Kidney (tissue), 14 donors: ENCODE data around the gene SCARB1. TPM values are rescaled to one million over a fixed set of nuclear protein-coding genes. Genes with fewer than 3 reads are reported as not detected.

Experiments used
- DNase-seq, 5 donors: peaks; one replicate each; pipeline ENCODE4 v3.0.0-alpha.2; 2013 to 2020
- FAIRE-seq: peaks from 2 replicates; lab custom pipeline; 2012; peaks lifted over from hg19 to GRCh38; lab: Jason Lieb, UNC
- H3K27ac ChIP-seq, 2 donors: one replicate each; pipeline ENCODE4 v1.7.0; 2013; ENCODE audit warnings: low read depth in 2 of 2, low read length in 2 of 2, inconsistent platforms in 1 of 2
- H3K27me3 ChIP-seq: one replicate; pipeline ENCODE4 v1.7.1; 2013; ENCODE audit warnings: low read length, inconsistent platforms; ENCODE audit not compliant: control insufficient read depth, insufficient read depth
- H3K36me3 ChIP-seq, 3 donors: one replicate each; pipeline versions ENCODE4 v1.7.0 to v1.7.1; 2013; ENCODE audit warnings: low read length in 3 of 3, control low read depth in 1 of 3, inconsistent platforms in 1 of 3; ENCODE audit not compliant: insufficient read depth in 3 of 3, control insufficient read depth in 2 of 3
- H3K4me1 ChIP-seq, 3 donors: one replicate each; pipeline versions ENCODE4 v1.7.0 to v1.7.1; 2013; ENCODE audit warnings: low read length in 3 of 3, inconsistent platforms in 1 of 3, low read depth in 1 of 3; ENCODE audit not compliant: control insufficient read depth in 2 of 3, insufficient read depth in 2 of 3
- H3K4me3 ChIP-seq, 3 donors: one replicate each; pipeline versions ENCODE4 v1.7.0 to v1.8.1; 2013; ENCODE audit warnings: low read length in 3 of 3, control low read depth in 1 of 3, inconsistent platforms in 1 of 3
- H3K9ac ChIP-seq, 3 donors: one replicate each; pipeline versions ENCODE4 v1.7.0 to v1.7.1; 2013; ENCODE audit warnings: low read length in 3 of 3, control low read depth in 1 of 3, inconsistent platforms in 1 of 3
- H3K9me3 ChIP-seq, 3 donors: one replicate each; pipeline versions ENCODE4 v1.7.0 to v1.7.1; 2013; ENCODE audit warnings: low read length in 3 of 3, control low read depth in 1 of 3, inconsistent platforms in 1 of 3; ENCODE audit not compliant: control insufficient read depth in 2 of 3, insufficient read depth in 1 of 3
- CTCF ChIP-seq: IDR thresholded peaks from 3 replicates; pipeline ENCODE4 v1.5.1; 2012; ENCODE audit warnings: mild to moderate bottlenecking, moderate library complexity, borderline replicate concordance; ENCODE audit not compliant: insufficient read depth; ENCODE audit errors: extremely low read depth
- intact Hi-C: fragments of 100-400 bp; cut with DNase I; formaldehyde crosslinking; loops from one replicate; pipeline ENCODE4 v1.11.1; 2022
- polyA plus RNA-seq: library from polyadenylated mRNA; stranded (reverse); fragments of 350-450 nt; fragmentation: Illumina TruSeq; extraction: RNeasy Lipid Tissue Mini Kit (QIAGEN cat#74804); gene quantifications from one replicate; pipeline ENCODE4 v1.2.3, GENCODE V29; 2014; ENCODE audit warnings: low read depth, low replicate concordance; ENCODE audit not compliant: insufficient read depth
- total RNA-seq: library from RNA; stranded (reverse); fragmentation: NEBNext Ultra II Directional; extraction: Animal tissue kit (Norgen Biotek cat#: 25700); gene quantifications from one replicate; pipeline ENCODE4 v1.2.1, GENCODE V29; 2021
- donor health status: control.
- donor health status: control.
- donor health status: control.
- donor health status: control.
- donor health status: control.
- donor health status: DM: yes; HTN: yes; CAD: no.
- donor health status: Normal renal cell carcinoma (clear cell type).

The SCARB1 gene
- total and polyA plus RNA-seq, 2 donors from 2014 or later = 12.3 to 13.2 TPM

DNA sequence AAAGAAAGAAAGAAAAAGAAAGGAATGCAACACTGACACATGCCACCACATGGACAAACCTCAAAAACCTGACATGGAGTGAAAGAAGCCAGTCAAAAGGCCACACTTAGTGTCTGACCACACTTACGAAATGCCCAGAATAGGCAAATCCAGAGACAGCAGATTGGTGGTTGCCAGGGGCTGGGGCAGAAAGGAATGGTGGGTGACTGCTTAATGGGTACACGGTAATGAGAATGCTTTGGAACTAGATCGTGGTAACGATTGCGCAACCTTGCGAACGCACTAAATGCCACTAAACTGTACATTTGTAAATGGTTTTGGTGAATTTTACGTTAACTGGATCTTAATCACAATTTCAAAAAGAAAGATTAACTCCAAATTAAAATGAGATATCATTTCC lies 39.5 kb downstream of the SCARB1 start:
- Histone ChIP-seq H3K36me3 (no peaks in the 10 kb centered on the region), H3K4me3 (no peak overlapping the region), H3K4me1 (peaks cover 2 to 8% (median 7%) of the 10 kb centered on the region in 3 donors), H3K9me3 (no peaks in the 10 kb centered on the region), H3K27ac (no peak overlapping the region), H3K27me3 (no peaks in the 10 kb centered on the region), H3K9ac (no peak overlapping the region)
- DNase-seq (no peak), FAIRE-seq (no peak)
- TF ChIP-seq CTCF = no peak
- intact Hi-C loops = no loop called here

DNA sequence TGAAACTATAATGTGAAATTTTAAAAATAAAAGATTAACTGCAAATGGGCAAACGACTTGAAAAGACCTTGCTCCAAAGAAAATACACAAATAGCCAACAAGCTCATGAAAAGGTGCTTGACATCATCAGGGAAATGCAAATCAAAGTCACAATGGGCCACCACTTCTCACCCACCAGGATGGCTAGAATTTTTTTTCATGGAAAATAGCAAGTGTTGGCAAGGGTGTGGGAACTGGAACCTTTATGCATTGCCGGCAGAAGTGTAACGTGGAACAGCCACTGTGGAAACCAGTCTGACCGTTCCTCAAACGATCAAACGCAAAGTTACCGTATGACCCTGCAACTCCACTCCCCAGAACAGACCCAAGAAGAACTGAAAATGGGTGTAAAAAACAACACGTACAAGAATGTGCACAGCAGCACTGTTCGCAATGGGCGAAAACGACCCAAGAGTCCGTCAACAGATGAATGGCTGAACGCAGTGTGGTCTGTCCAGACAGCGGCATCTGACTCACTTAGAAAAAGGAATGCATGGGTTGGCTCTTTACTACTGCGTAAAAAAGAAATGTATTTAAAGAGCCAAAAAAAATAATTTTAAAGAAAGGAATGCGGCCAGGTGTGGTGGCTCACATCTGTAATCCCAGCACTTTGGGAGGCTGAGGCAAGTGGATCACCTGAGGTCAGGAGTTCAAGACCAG lies 40.2 kb downstream of the SCARB1 start:
- FAIRE-seq = no peak
- Histone ChIP-seq H3K4me3 (no peak overlapping the region), H3K9ac (no peak overlapping the region), H3K9me3 (no peaks in the 10 kb centered on the region), H3K36me3 (no peaks in the 10 kb centered on the region), H3K27me3 (no peaks in the 10 kb centered on the region), H3K27ac (no peak overlapping the region), H3K4me1 (peaks cover 0 to 8% (median 3%) of the 10 kb centered on the region in 3 donors)
- DNase-seq = no peak
- no peak for TF ChIP-seq CTCF
- intact Hi-C loops = no loop called here

GRCh38 chr12:124822218-124822617 lies 41.4 kb downstream of the SCARB1 start:
- DNase-seq (no peak), FAIRE-seq (no peak)
- Histone ChIP-seq H3K36me3 (no peaks in the 10 kb centered on the region), H3K27me3 (no peaks in the 10 kb centered on the region), H3K4me3 (no peak overlapping the region), H3K27ac (no peak overlapping the region), H3K9me3 (no peaks in the 10 kb centered on the region), H3K4me1 (no peaks in the 10 kb centered on the region), H3K9ac (no peak overlapping the region)
- intact Hi-C loops = no loop called here
- TF ChIP-seq CTCF = no peak
